K562 (cell line): ENCODE measurements around the gene SLC35G4. TPM values are rescaled to one million over a fixed set of nuclear protein-coding genes. Genes with fewer than 3 reads are reported as not detected.

Experiments used
- ATAC-seq: fragments of 200-7000 bp; cut with Tn5 transposase; 3 replicates; pipeline ENCODE4 v1.9.1; 2020; ENCODE audit warnings: moderate library complexity
- BruUV-seq: library from RNA; stranded (reverse); fragments of 400-500 nt; replicated peaks from 2 replicates; lab custom pipeline; 2021; lab: Mats Ljungman, UMichigan
- CTCF ChIA-PET: fragments of 300-600 bp; formaldehyde crosslinking; extraction: SDS; loops from one replicate; lab custom pipeline; 2021; ENCODE audit warnings: low intra/inter-chr PET ratio; lab: Yijun Ruan, JAX
- POLR2A ChIA-PET: fragments of 300-600, 350-650 bp; sonication (Branson Sonifier 250); formaldehyde crosslinking; extraction: SDS; loops from one replicate; lab custom pipeline; 2021; ENCODE audit warnings: antibody characterized with exemption, inconsistent platforms; lab: Yijun Ruan, JAX
- DNase-seq, 4 experiments: peaks; one replicate each; pipeline versions ENCODE4 v3.0.0 to v3.0.0-alpha.2; 2011 to 2018; ENCODE audit warnings: low spot score in 3 of 4, mixed read lengths in 3 of 4; ENCODE audit errors: extremely low read depth in 1 of 4
- FAIRE-seq: peaks from 2 replicates; lab custom pipeline; 2011; peaks lifted over from hg19 to GRCh38; lab: Jason Lieb, UNC
- H2AFZ ChIP-seq: 2 replicates; pipeline ENCODE4 v1.6.0; 2011; ENCODE audit warnings: low read depth, low read length, control low read depth, inconsistent platforms
- H3K27ac ChIP-seq: fragments of 200-600 bp; 3 replicates; pipeline ENCODE4 v1.8.0; 2011; ENCODE audit warnings: low read depth, mild to moderate bottlenecking, control low read depth, inconsistent platforms, low read length, moderate library complexity, mixed read lengths; ENCODE audit errors: extremely low read depth
- H3K27me3 ChIP-seq, 2 experiments: fragments of 300-600 bp in 1 of 2; 2 replicates in 1 of 2; 3 replicates in 1 of 2; pipeline versions ENCODE4 v1.6.0 to v1.8.0; 2011; ENCODE audit warnings: inconsistent platforms in 2 of 2, low read length in 2 of 2, mild to moderate bottlenecking in 1 of 2, mixed read lengths in 1 of 2, moderate library complexity in 1 of 2; ENCODE audit not compliant: control insufficient read depth in 2 of 2, insufficient read depth in 2 of 2
- H3K36me3 ChIP-seq: fragments of 300-600 bp; 3 replicates; pipeline ENCODE4 v1.8.0; 2011; ENCODE audit warnings: mild to moderate bottlenecking, low read length, inconsistent platforms; ENCODE audit not compliant: control insufficient read depth, insufficient read depth
- H3K4me1 ChIP-seq, 2 experiments: fragments of 200-600 bp in 1 of 2; replicated peaks in 1 of 2; 2 replicates in 1 of 2; 3 replicates in 1 of 2; pipeline versions ENCODE4 v1.5.1 to v1.8.0; 2011; ENCODE audit warnings: inconsistent platforms in 2 of 2, low read length in 2 of 2, mild to moderate bottlenecking in 1 of 2, mixed read lengths in 1 of 2, moderate library complexity in 1 of 2; ENCODE audit not compliant: control insufficient read depth in 2 of 2, insufficient read depth in 2 of 2
- H3K4me2 ChIP-seq: 2 replicates; pipeline ENCODE4 v1.6.1; 2011; ENCODE audit warnings: low read length, control low read depth, inconsistent platforms, mixed read lengths; ENCODE audit not compliant: insufficient read depth
- H3K4me3 ChIP-seq: fragments of 200-600 bp; sonication (generic), shearing (Covaris generic); 2 replicates; pipeline ENCODE4 v1.5.1; 2016; ENCODE audit warnings: control low read depth, inconsistent platforms
- H3K79me2 ChIP-seq: fragments of 200-600 bp; 3 replicates; pipeline ENCODE4 v1.8.0; 2011; ENCODE audit warnings: low read length, inconsistent platforms; ENCODE audit not compliant: control insufficient read depth, insufficient read depth
- H3K9ac ChIP-seq, 2 experiments: 2 replicates each; pipeline versions ENCODE4 v1.6.0 to v1.6.1; 2011; ENCODE audit warnings: low read depth in 2 of 2, low read length in 2 of 2, control low read depth in 1 of 2, inconsistent platforms in 1 of 2, mild to moderate bottlenecking in 1 of 2, mixed read lengths in 1 of 2; ENCODE audit not compliant: insufficient read depth in 1 of 2
- H3K9me1 ChIP-seq: one replicate; pipeline ENCODE4 v1.6.0; 2011; ENCODE audit warnings: inconsistent platforms, mild to moderate bottlenecking, low read length, moderate library complexity; ENCODE audit not compliant: control insufficient read depth, insufficient read depth
- H3K9me3 ChIP-seq: replicated peaks from 2 replicates; pipeline ENCODE4 v1.5.1; 2011; ENCODE audit warnings: low read depth, low read length, inconsistent platforms; ENCODE audit not compliant: control insufficient read depth, insufficient read depth
- H4K20me1 ChIP-seq: replicated peaks from 2 replicates; pipeline ENCODE4 v1.6.1; 2011; ENCODE audit warnings: low read length, inconsistent platforms, mixed read lengths; ENCODE audit not compliant: control insufficient read depth, insufficient read depth
- NCOR1 ChIP-seq: fragments of 450-650 bp; IDR thresholded peaks from 2 replicates; pipeline ENCODE4 v1.6.1; 2016; ENCODE audit warnings: mild to moderate bottlenecking, moderate library complexity
- NRF1 ChIP-seq, 2 experiments: fragments of 450-650 bp; IDR thresholded peaks in 1 of 2; conservative IDR thresholded peaks in 1 of 2; 2 replicates each; pipeline ENCODE4 v1.6.1; 2014; ENCODE audit warnings: mild to moderate bottlenecking in 2 of 2
- SMAD3 ChIP-seq: fragments of 450-650 bp; formaldehyde crosslinking; conservative IDR thresholded peaks from 2 replicates; pipeline ENCODE4 v1.4.0; 2020; ENCODE audit warnings: mild to moderate bottlenecking
- TAF7 ChIP-seq: fragments of 450-650 bp; IDR thresholded peaks from 2 replicates; pipeline ENCODE4 v1.6.1; 2016; ENCODE audit warnings: missing genetic modification characterization, missing compliant biosample characterization
- ZNF143 ChIP-seq: sonication (generic); formaldehyde crosslinking; IDR thresholded peaks from 2 replicates; pipeline ENCODE4 v1.9.0; 2022; ENCODE audit warnings: mild to moderate bottlenecking, missing genetic modification reagents
- ZNF41 ChIP-seq: fragments of 250-450 bp; sonication (Bioruptor Pico); conservative IDR thresholded peaks from 2 replicates; pipeline ENCODE4 v1.4.0; 2020; ENCODE audit warnings: mild to moderate bottlenecking
- WGBS: fragments of 100-300 bp; shearing (Covaris generic); methylation state at CpG from one replicate; pipeline ENCODE4 v1.1.6; 2016; ENCODE audit warnings: low coverage, mixed read lengths; ENCODE audit not compliant: insufficient coverage; ENCODE audit errors: missing lambda C conversion rate; 5-methylcytosine and 5-hydroxymethylcytosine counted together
- in situ Hi-C: fragments of 300-500 bp; cut with MboI; formaldehyde crosslinking; loops from 4 replicates; pipeline ENCODE4 v1.15.0; 2018; ENCODE audit warnings: inconsistent platforms, mixed read lengths
- intact Hi-C: fragments of 100-400 bp; cut with micrococcal nuclease; formaldehyde crosslinking; loops from 2 replicates; pipeline ENCODE4 v1.14.2; 2022
- polyA plus RNA-seq, 8 experiments: library from polyadenylated mRNA; depleted of rRNA in 4 of 8; stranded (reverse) in 5 of 8; unstranded in 3 of 8; fragments of >200 nt; fragmentation: Nextera tagmentation in 2 of 8; fragmentation: Illumina TruSeq in 1 of 8; extraction: Ambion mirVana in 2 of 8; extraction: Trizol in 1 of 8; gene quantifications; 2 replicates each; pipeline versions ENCODE4 v1.2.1 to v1.2.3, GENCODE V29; 2011 to 2014; ENCODE audit warnings: inconsistent platforms in 1 of 8, missing spikeins in 1 of 8
- total RNA-seq, 7 experiments: library from RNA; depleted of rRNA in 6 of 7; stranded (reverse); fragments of >200 nt in 6 of 7; fragmentation: Illumina TruSeq in 2 of 7; extraction: Trizol in 2 of 7; gene quantifications; 2 replicates each; pipeline versions ENCODE4 v1.2.1 to v1.2.3, GENCODE V29; 2011 to 2021; ENCODE audit warnings: low replicate concordance in 1 of 7

SLC35G4 gene
- total and polyA plus RNA-seq, 9 of the 15 experiments (the other 6 are each of a cell fraction or from before 2014, with no cell fraction given) = not detected

GRCh38 chr18:11581286-11581685 is 28.1 kb upstream of the SLC35G4 start (continued):
- TF ChIP-seq NCOR1 = no peak
- no peak for TF ChIP-seq ZNF41 (CRISPR knock-in tag)
- TF ChIP-seq ZNF143 (CRISPR knock-in tag) = no peak

GRCh38 chr18:11585596-11585995 is 23.8 kb upstream of the SLC35G4 start:
- Histone ChIP-seq H3K4me3 (no peak overlapping the region), H3K9me3 (no peaks in the 10 kb centered on the region), H3K9me1 (no peaks in the 10 kb centered on the region), H3K9ac (no peak overlapping the region), H3K36me3 (no peaks in the 10 kb centered on the region), H3K27ac (no peak overlapping the region), H3K27me3 (no peaks in the 10 kb centered on the region; a peak in 1 of 5 replicates), H3K79me2 (no peaks in the 10 kb centered on the region), H3K4me1 (no peaks in the 10 kb centered on the region), H3K4me2 (no peak overlapping the region), H2AFZ (no peak overlapping the region), H4K20me1 (no peaks in the 10 kb centered on the region)
- DNase-seq = no peak
- intact Hi-C loops (no loop called here), in situ Hi-C loops (no loop called here)
- no peak for FAIRE-seq
- BruUV-seq = no TSS peak
- no peak for TF ChIP-seq SMAD3 (CRISPR knock-in tag)
- TF ChIP-seq TAF7 (tag) = no peak
- TF ChIP-seq NRF1 (conservative IDR thresholded peaks at IDR 0.05 in 1 of 2, IDR thresholded peaks at IDR 0.05 in 1 of 2) = peak; percentile 61 to 67
- no peak for ATAC-seq
- ChIA-PET CTCF (no interaction called here), POLR2A (no interaction called here)
- 0% methylated on average over 7 of the region's 7 CpGs for WGBS
